Measurements from ENCODE around the gene ZNHIT3.

The ZNHIT3 gene

GRCh38 chr17:36503456-36504155 lies 17.1 kb downstream of the ZNHIT3 start:
- Histone ChIP-seq H3K79me2 (ENCODE audit: insufficient read depth, low read length) (no peaks in the 10 kb centered on the region), H3K36me3 (ENCODE audit: insufficient read depth, low read length) (peaks cover 96% of the 10 kb centered on the region), H3K4me3 (ENCODE audit: low read depth in 1 of 2, low read length in 2 of 2) (no peak overlapping the region), H3K4me1 (ENCODE audit: insufficient read depth, low read length) (no peaks in the 10 kb centered on the region), H3K27me3 (ENCODE audit: insufficient read depth, low read length, poor library complexity) (no peaks in the 10 kb centered on the region), H3K4me2 (ENCODE audit: insufficient read depth, low read length) (no peak overlapping the region), H3K27ac (ENCODE audit: low read length) (no peak overlapping the region), H4K20me1 (ENCODE audit: insufficient read depth, low read length) (no peaks in the 10 kb centered on the region; the same call in 1 of the 2 replicates), H3K9ac (ENCODE audit: low read depth, low read length) (no peak overlapping the region), H2AFZ (ENCODE audit: low read depth, low read length) (no peak overlapping the region), H3K9me3 (ENCODE audit: insufficient read depth, low read length, severe bottlenecking) (no peaks in the 10 kb centered on the region)
- ATAC-seq (ENCODE audit: insufficient read depth, low read depth), result no peak
- TF ChIP-seq CTCF (IDR thresholded peaks at IDR 0.05; ENCODE audit: borderline replicate concordance, extremely low read depth, low read length, poor library complexity, severe bottlenecking) (no peak), EZH2 (IDR thresholded peaks at IDR 0.05; ENCODE audit: borderline replicate concordance, low read depth, low read length, severe bottlenecking) (no peak)
- DNase-seq, result no peak

DNA sequence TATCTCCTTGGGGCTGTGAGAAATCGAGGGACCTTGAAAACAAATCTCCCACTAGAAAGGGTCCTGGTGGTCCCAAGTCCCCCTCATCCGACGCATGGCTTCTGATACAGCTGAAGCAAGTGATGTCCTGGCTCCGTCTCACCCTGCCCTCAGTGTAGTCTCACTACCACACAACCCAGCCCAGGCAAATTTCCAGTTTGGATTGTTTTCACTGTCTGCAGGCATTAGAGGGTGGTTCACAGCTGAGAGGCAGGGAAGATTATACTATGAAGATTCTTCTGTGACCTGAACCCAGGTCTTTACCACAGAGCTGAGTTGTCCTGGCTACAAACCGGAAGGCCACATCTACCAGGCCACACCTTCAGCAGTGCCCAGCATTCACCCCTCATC lies 17.7 kb downstream of the ZNHIT3 start:
- TF ChIP-seq EZH2 (IDR thresholded peaks at IDR 0.05; ENCODE audit: borderline replicate concordance, low read depth, low read length, severe bottlenecking) (no peak), CTCF (IDR thresholded peaks at IDR 0.05; ENCODE audit: borderline replicate concordance, extremely low read depth, low read length, poor library complexity, severe bottlenecking) (no peak)
- H3K4me3 ChIP-seq (ENCODE audit: low read depth in 1 of 2, low read length in 2 of 2), result no peak overlapping the region
- H3K4me2 ChIP-seq (ENCODE audit: insufficient read depth, low read length), result no peak overlapping the region
- no peak for ATAC-seq (ENCODE audit: insufficient read depth, low read depth)
- DNase-seq, result no peak
- H3K36me3 ChIP-seq (ENCODE audit: insufficient read depth, low read length), result peaks cover 96% of the 10 kb centered on the region
- no peak overlapping the region for H3K9ac ChIP-seq (ENCODE audit: low read depth, low read length)
- no peaks in the 10 kb centered on the region for H3K79me2 ChIP-seq (ENCODE audit: insufficient read depth, low read length)
- H4K20me1 ChIP-seq (ENCODE audit: insufficient read depth, low read length), result no peaks in the 10 kb centered on the region; the same call in 1 of the 2 replicates
- no peaks in the 10 kb centered on the region for H3K27me3 ChIP-seq (ENCODE audit: insufficient read depth, low read length, poor library complexity)
- H2AFZ ChIP-seq (ENCODE audit: low read depth, low read length), result no peak overlapping the region
- H3K4me1 ChIP-seq (ENCODE audit: insufficient read depth, low read length), result no peaks in the 10 kb centered on the region
- no peak overlapping the region for H3K27ac ChIP-seq (ENCODE audit: low read length)
- no peaks in the 10 kb centered on the region for H3K9me3 ChIP-seq (ENCODE audit: insufficient read depth, low read length, severe bottlenecking)

GRCh38 chr17:36505171-36505570 lies 18.7 kb downstream of the ZNHIT3 start:
- no peaks in the 10 kb centered on the region for H3K4me1 ChIP-seq (ENCODE audit: insufficient read depth, low read length)
- H3K27ac ChIP-seq (ENCODE audit: low read length), result no peak overlapping the region
- no peak overlapping the region for H3K4me2 ChIP-seq (ENCODE audit: insufficient read depth, low read length)
- no peak overlapping the region for H3K9ac ChIP-seq (ENCODE audit: low read depth, low read length)
- ATAC-seq (ENCODE audit: insufficient read depth, low read depth) (no peak), DNase-seq (no peak)
- no peaks in the 10 kb centered on the region for H3K9me3 ChIP-seq (ENCODE audit: insufficient read depth, low read length, severe bottlenecking)
- no peaks in the 10 kb centered on the region for H3K27me3 ChIP-seq (ENCODE audit: insufficient read depth, low read length, poor library complexity)
- no peak overlapping the region for H2AFZ ChIP-seq (ENCODE audit: low read depth, low read length)
- TF ChIP-seq CTCF (IDR thresholded peaks at IDR 0.05; ENCODE audit: borderline replicate concordance, extremely low read depth, low read length, poor library complexity, severe bottlenecking) (no peak), EZH2 (IDR thresholded peaks at IDR 0.05; ENCODE audit: borderline replicate concordance, low read depth, low read length, severe bottlenecking) (no peak)
- no peak overlapping the region for H3K4me3 ChIP-seq (ENCODE audit: low read depth in 1 of 2, low read length in 2 of 2)
- H3K79me2 ChIP-seq (ENCODE audit: insufficient read depth, low read length), result no peaks in the 10 kb centered on the region
- H4K20me1 ChIP-seq (ENCODE audit: insufficient read depth, low read length), result peaks cover 3% of the 10 kb centered on the region; the same call in 1 of the 2 replicates
- H3K36me3 ChIP-seq (ENCODE audit: insufficient read depth, low read length), result peaks cover 97% of the 10 kb centered on the region

Measured in DND-41 (cell line).